Effector memory CD4-positive, alpha-beta T cell (primary cell): ENCODE results near the gene ASTE1.

Source experiments
- DNase-seq, 3 donors: peaks; one replicate each; pipeline ENCODE4 v3.0.0-alpha.2; 2020
- H3K27ac ChIP-seq: 2 replicates; pipeline ENCODE4 v1.7.0; 2013; ENCODE audit warnings: mild to moderate bottlenecking, low read length, moderate library complexity; ENCODE audit not compliant: insufficient read depth, poor library complexity, severe bottlenecking
- H3K27me3 ChIP-seq: replicated peaks from 2 replicates; pipeline ENCODE4 v1.7.0; 2013; ENCODE audit warnings: mild to moderate bottlenecking, low read length; ENCODE audit not compliant: insufficient read depth, control insufficient read depth, poor library complexity, severe bottlenecking
- H3K36me3 ChIP-seq: 2 replicates; pipeline ENCODE4 v1.7.0; 2013; ENCODE audit warnings: mild to moderate bottlenecking, low read length, moderate library complexity; ENCODE audit not compliant: control insufficient read depth, insufficient read depth
- H3K4me1 ChIP-seq: 2 replicates; pipeline ENCODE4 v1.7.0; 2013; ENCODE audit warnings: low read length, mild to moderate bottlenecking; ENCODE audit not compliant: control insufficient read depth, insufficient read depth, poor library complexity, severe bottlenecking
- H3K4me3 ChIP-seq: 2 replicates; pipeline ENCODE4 v1.7.0; 2013; ENCODE audit warnings: low read length, low read depth, mild to moderate bottlenecking; ENCODE audit not compliant: insufficient read depth, poor library complexity, severe bottlenecking
- H3K9me3 ChIP-seq: 2 replicates; pipeline ENCODE4 v1.7.0; 2013; ENCODE audit warnings: mild to moderate bottlenecking, low read length, moderate library complexity; ENCODE audit not compliant: control insufficient read depth

Gene ASTE1

GRCh38 chr3:131009698-131010097 lies 16.9 kb downstream of the ASTE1 start:
- H3K9me3 ChIP-seq, result no peaks in the 10 kb centered on the region
- H3K36me3 ChIP-seq, result peaks cover 32% of the 10 kb centered on the region
- no peaks in the 10 kb centered on the region for H3K27me3 ChIP-seq
- DNase-seq, result no peak
- no peaks in the 10 kb centered on the region for H3K4me1 ChIP-seq
- no peak overlapping the region for H3K4me3 ChIP-seq
- H3K27ac ChIP-seq, result no peak overlapping the region

GRCh38 chr3:131008326-131008725 lies 18.3 kb downstream of the ASTE1 start:
- Histone ChIP-seq H3K4me3 (no peak overlapping the region), H3K9me3 (no peaks in the 10 kb centered on the region), H3K27me3 (no peaks in the 10 kb centered on the region), H3K36me3 (peaks cover 18% of the 10 kb centered on the region), H3K4me1 (no peaks in the 10 kb centered on the region), H3K27ac (no peak overlapping the region)
- DNase-seq, result no peak

GRCh38 chr3:131007782-131008181 lies 18.8 kb downstream of the ASTE1 start:
- H3K9me3 ChIP-seq, result no peaks in the 10 kb centered on the region
- no peak for DNase-seq
- H3K4me3 ChIP-seq, result no peak overlapping the region
- H3K27ac ChIP-seq, result no peak overlapping the region
- H3K36me3 ChIP-seq, result peaks cover 15% of the 10 kb centered on the region
- no peaks in the 10 kb centered on the region for H3K27me3 ChIP-seq
- no peaks in the 10 kb centered on the region for H3K4me1 ChIP-seq

- peaks cover 13% of the 10 kb centered on the region for H3K36me3 ChIP-seq
- H3K27ac ChIP-seq, result no peak overlapping the region
- no peaks in the 10 kb centered on the region for H3K4me1 ChIP-seq
- no peaks in the 10 kb centered on the region for H3K9me3 ChIP-seq
- H3K4me3 ChIP-seq, result no peak overlapping the region
- DNase-seq, result no peak
- no peaks in the 10 kb centered on the region for H3K27me3 ChIP-seq
These were observed 19.4 kb downstream of the ASTE1 start for GRCh38 chr3:131007256-131007655.

- Histone ChIP-seq H3K27me3 (no peaks in the 10 kb centered on the region), H3K36me3 (peaks cover 3% of the 10 kb centered on the region)
These were observed 22.0 kb downstream of the ASTE1 start for GRCh38 chr3:131004603-131005002.

GRCh38 chr3:131001071-131001470 lies 25.6 kb downstream of the ASTE1 start:
- H3K36me3 ChIP-seq, result peaks cover 12% of the 10 kb centered on the region
- H3K4me3 ChIP-seq, result no peak overlapping the region
- H3K27ac ChIP-seq, result no peak overlapping the region
- no peak for DNase-seq
- no peaks in the 10 kb centered on the region for H3K9me3 ChIP-seq
- no peaks in the 10 kb centered on the region for H3K4me1 ChIP-seq
- H3K27me3 ChIP-seq, result no peaks in the 10 kb centered on the region

More at GRCh38 chr3:131004603-131005002, 22.0 kb downstream of the ASTE1 start:
- Histone ChIP-seq H3K9me3 (no peaks in the 10 kb centered on the region), H3K4me3 (no peak overlapping the region), H3K4me1 (no peaks in the 10 kb centered on the region), H3K27ac (no peak overlapping the region)
- no peak for DNase-seq

GRCh38 chr3:130997289-130997688 lies 29.3 kb downstream of the ASTE1 start:
- H3K27me3 ChIP-seq, result no peaks in the 10 kb centered on the region
- no peak for DNase-seq
- no peak overlapping the region for H3K27ac ChIP-seq
- H3K4me3 ChIP-seq, result no peak overlapping the region
- H3K4me1 ChIP-seq, result no peaks in the 10 kb centered on the region
- H3K36me3 ChIP-seq, result peaks cover 20% of the 10 kb centered on the region
- H3K9me3 ChIP-seq, result no peaks in the 10 kb centered on the region

- H3K27ac ChIP-seq, result no peak overlapping the region
- no peaks in the 10 kb centered on the region for H3K27me3 ChIP-seq
- H3K4me3 ChIP-seq, result no peak overlapping the region
- peaks cover 20% of the 10 kb centered on the region for H3K36me3 ChIP-seq
- H3K4me1 ChIP-seq, result no peaks in the 10 kb centered on the region
- no peak for DNase-seq
- H3K9me3 ChIP-seq, result no peaks in the 10 kb centered on the region
These were observed 34.3 kb downstream of the ASTE1 start for GRCh38 chr3:130992344-130992743.

GRCh38 chr3:130991126-130991525 lies 35.5 kb downstream of the ASTE1 start:
- Histone ChIP-seq H3K27me3 (no peaks in the 10 kb centered on the region), H3K9me3 (no peaks in the 10 kb centered on the region), H3K27ac (no peak overlapping the region), H3K4me3 (no peak overlapping the region), H3K4me1 (no peaks in the 10 kb centered on the region), H3K36me3 (peaks cover 15% of the 10 kb centered on the region)
- DNase-seq, result no peak

GRCh38 chr3:130990282-130990681 lies 36.3 kb downstream of the ASTE1 start:
- Histone ChIP-seq H3K27me3 (no peaks in the 10 kb centered on the region), H3K27ac (no peak overlapping the region), H3K4me3 (no peak overlapping the region), H3K4me1 (no peaks in the 10 kb centered on the region), H3K9me3 (no peaks in the 10 kb centered on the region), H3K36me3 (peaks cover 15% of the 10 kb centered on the region)
- DNase-seq, result no peak

- no peak for DNase-seq
- peaks cover 4% of the 10 kb centered on the region for H3K36me3 ChIP-seq
- no peaks in the 10 kb centered on the region for H3K9me3 ChIP-seq
- H3K27ac ChIP-seq, result no peak overlapping the region
- no peaks in the 10 kb centered on the region for H3K27me3 ChIP-seq
- H3K4me1 ChIP-seq, result no peaks in the 10 kb centered on the region
- no peak overlapping the region for H3K4me3 ChIP-seq
These were observed 45.2 kb downstream of the ASTE1 start for GRCh38 chr3:130981469-130981868.
